Testis (tissue), 3 donors: ENCODE data around the gene TRAPPC10. TPM values are rescaled to one million over a fixed set of nuclear protein-coding genes. Genes with fewer than 3 reads are reported as not detected.
A peak's percentile ranks its signal among the peaks of the same experiment; 100 is the strongest.

Source experiments
- DNase-seq: peaks from one replicate; pipeline ENCODE4 v3.0.0-alpha.2; 2019
- H3K27ac ChIP-seq, 2 donors: fragments of 200-600 bp; sonication (generic); one replicate each; pipeline ENCODE4 v1.5.1; 2019
- H3K27me3 ChIP-seq: fragments of 200-600 bp; sonication (generic); one replicate; pipeline ENCODE4 v1.5.1; 2019
- H3K36me3 ChIP-seq: fragments of 200-600 bp; sonication (generic); one replicate; pipeline ENCODE4 v1.5.1; 2017; ENCODE audit warnings: low read depth; ENCODE audit errors: missing control alignments
- H3K4me1 ChIP-seq: fragments of 200-600 bp; sonication (generic); one replicate; pipeline ENCODE4 v1.5.1; 2019
- H3K4me3 ChIP-seq, 2 donors: fragments of 200-600 bp; sonication (generic); one replicate each; pipeline ENCODE4 v1.5.1; 2017 to 2019
- H3K9me3 ChIP-seq: fragments of 200-600 bp; sonication (generic); one replicate; pipeline ENCODE4 v1.5.1; 2017
- POLR2A ChIP-seq: fragments of 450-650 bp; IDR thresholded peaks from one replicate; pipeline ENCODE4 v1.6.1; 2017; ENCODE audit warnings: antibody characterized with exemption, mild to moderate bottlenecking, moderate library complexity
- WGBS, 2 donors: methylation state at CpG; one replicate each; pipeline ENCODE4 v1.1.5; 2018; 5-methylcytosine and 5-hydroxymethylcytosine counted together
- intact Hi-C: fragments of 100-400 bp; cut with DNase I; formaldehyde crosslinking; loops from one replicate; pipeline ENCODE4 v1.15.1; 2023; ENCODE audit warnings: low total_unique reads
- polyA plus RNA-seq: library from polyadenylated mRNA; stranded (reverse); fragments of 350-450 nt; fragmentation: Illumina TruSeq; extraction: RNeasy Lipid Tissue Mini Kit (QIAGEN cat#74804); gene quantifications from one replicate; pipeline ENCODE4 v1.2.3, GENCODE V29; 2014; ENCODE audit warnings: low read depth, low replicate concordance; ENCODE audit not compliant: insufficient read depth
- total RNA-seq, 2 donors: library from RNA; depleted of rRNA; stranded (reverse); fragments of >200 nt; gene quantifications; one replicate each; pipeline ENCODE4 v1.2.3, GENCODE V29; 2016
- TF ChIP-seq, protein P1 (sequence below), 3 experiments: fragments of 450-650 bp in 2 of 3; fragments of 200-600 bp in 1 of 3; sonication (generic) in 1 of 3; IDR thresholded peaks; one replicate each; pipeline ENCODE4 v1.5.1; 2016 to 2019; ENCODE audit warnings: antibody characterized with exemption in 3 of 3, mild to moderate bottlenecking in 2 of 3, moderate library complexity in 1 of 3

The TRAPPC10 gene
- total and polyA plus RNA-seq, 3 donors from 2014 or later, result 46.4 to 69.8 (median 58.0) TPM

DNA sequence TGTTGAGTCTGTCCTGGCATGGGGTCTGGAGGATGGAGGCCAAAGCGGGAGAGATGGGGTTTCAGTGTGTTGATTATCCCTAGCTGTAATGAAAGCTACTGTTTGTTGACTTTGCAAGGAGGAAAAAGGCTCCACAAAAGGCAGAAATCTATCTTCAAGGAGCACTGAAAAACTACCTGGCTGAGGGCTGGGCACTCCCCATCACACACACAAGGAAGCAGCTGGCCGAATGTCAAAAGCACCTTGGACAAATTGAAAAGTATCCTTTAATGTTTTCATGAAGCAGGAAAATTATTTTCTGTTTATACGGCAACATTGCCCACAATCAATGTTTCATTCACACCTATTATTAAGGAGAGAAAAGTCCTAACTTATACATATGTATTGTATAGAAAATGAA is 67.3 kb downstream of the TRAPPC10 start:
- Histone ChIP-seq H3K4me3 (no peak overlapping the region), H3K9me3 (no peaks in the 10 kb centered on the region), H3K4me1 (peaks cover 9% of the 10 kb centered on the region), H3K27me3 (no peaks in the 10 kb centered on the region), H3K27ac (no peak overlapping the region), H3K36me3 (no peaks in the 10 kb centered on the region)
- TF ChIP-seq, protein P1, sequence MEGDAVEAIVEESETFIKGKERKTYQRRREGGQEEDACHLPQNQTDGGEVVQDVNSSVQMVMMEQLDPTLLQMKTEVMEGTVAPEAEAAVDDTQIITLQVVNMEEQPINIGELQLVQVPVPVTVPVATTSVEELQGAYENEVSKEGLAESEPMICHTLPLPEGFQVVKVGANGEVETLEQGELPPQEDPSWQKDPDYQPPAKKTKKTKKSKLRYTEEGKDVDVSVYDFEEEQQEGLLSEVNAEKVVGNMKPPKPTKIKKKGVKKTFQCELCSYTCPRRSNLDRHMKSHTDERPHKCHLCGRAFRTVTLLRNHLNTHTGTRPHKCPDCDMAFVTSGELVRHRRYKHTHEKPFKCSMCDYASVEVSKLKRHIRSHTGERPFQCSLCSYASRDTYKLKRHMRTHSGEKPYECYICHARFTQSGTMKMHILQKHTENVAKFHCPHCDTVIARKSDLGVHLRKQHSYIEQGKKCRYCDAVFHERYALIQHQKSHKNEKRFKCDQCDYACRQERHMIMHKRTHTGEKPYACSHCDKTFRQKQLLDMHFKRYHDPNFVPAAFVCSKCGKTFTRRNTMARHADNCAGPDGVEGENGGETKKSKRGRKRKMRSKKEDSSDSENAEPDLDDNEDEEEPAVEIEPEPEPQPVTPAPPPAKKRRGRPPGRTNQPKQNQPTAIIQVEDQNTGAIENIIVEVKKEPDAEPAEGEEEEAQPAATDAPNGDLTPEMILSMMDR (IDR thresholded peaks at IDR 0.05), result no peak
- TF ChIP-seq POLR2A, result no peak
- intact Hi-C loops, result loop anchor here (10.0 kb wide), 1 partner anchor 55 kb away; no protein-coding TSS in a partner anchor
- no peak for DNase-seq
- 94 to 97% methylated on average over 3 of the region's 3 CpGs for WGBS, 2 donors

DNA sequence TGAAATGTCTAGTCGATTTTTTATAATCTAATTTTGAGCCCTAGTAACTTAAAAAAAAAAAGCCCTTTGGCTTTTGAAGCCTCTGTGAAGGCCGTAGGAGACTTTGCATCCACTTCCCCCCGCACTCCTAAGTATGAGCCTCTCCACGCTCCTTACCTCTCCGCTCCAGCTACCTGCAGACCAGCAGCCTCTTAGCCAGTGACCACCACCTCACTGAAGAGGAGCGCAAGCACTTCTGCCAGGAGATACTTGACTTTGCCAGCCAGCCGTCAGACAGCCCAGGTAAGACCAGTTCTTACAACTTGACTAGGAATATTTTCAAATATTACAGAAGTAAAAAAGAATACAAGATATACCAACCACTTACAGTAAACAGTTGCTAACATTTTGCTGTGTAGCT is 67.7 kb downstream of the TRAPPC10 start:
- WGBS, 2 donors, result 90 to 92% methylated on average over 7 of the region's 7 CpGs
- no peak for DNase-seq
- intact Hi-C loops, result loop anchor here (10.0 kb wide), 1 partner anchor 55 kb away; no protein-coding TSS in a partner anchor
- H3K4me1 ChIP-seq, result peaks cover 13% of the 10 kb centered on the region
- no peak overlapping the region for H3K27ac ChIP-seq
- no peaks in the 10 kb centered on the region for H3K36me3 ChIP-seq
- H3K4me3 ChIP-seq, result no peak overlapping the region
- H3K9me3 ChIP-seq, result no peaks in the 10 kb centered on the region
- TF ChIP-seq POLR2A, result no peak
- TF ChIP-seq, protein P1 (IDR thresholded peaks at IDR 0.05), result no peak
- no peaks in the 10 kb centered on the region for H3K27me3 ChIP-seq

DNA sequence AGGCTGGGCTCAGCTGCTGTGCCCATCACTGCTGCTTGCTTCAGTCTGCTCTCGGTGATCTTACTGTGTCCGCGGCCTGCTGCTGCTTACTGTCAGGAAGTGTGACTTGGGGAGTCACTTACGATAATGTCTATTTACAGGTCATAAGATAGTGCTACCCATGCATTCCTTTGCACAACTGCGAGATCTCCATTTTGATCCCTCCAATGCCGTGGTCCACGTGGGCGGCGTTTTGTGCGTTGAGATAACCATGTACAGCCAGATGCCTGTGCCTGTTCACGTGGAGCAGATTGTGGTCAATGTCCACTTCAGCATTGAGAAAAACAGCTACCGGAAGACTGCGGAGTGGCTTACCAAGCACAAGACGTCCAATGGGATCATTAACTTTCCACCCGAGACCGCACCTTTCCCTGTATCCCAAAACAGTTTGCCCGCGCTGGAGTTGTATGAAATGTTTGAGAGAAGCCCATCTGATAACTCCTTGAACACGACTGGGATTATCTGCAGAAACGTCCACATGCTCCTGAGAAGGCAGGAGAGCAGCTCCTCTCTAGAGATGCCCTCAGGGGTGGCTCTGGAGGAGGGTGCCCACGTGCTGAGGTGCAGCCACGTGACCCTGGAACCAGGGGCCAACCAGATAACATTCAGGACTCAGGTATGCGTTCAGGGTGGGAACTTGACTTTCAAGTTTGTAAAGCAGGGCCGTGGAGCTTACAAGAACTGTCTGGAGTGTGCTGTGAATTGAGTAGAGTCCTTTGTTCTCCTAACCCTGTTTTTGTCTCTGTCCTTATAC is 70.7 kb downstream of the TRAPPC10 start:
- Histone ChIP-seq H3K27ac (no peak overlapping the region), H3K4me1 (peaks cover 18% of the 10 kb centered on the region), H3K36me3 (no peaks in the 10 kb centered on the region), H3K4me3 (no peak overlapping the region), H3K27me3 (no peaks in the 10 kb centered on the region), H3K9me3 (no peaks in the 10 kb centered on the region)
- DNase-seq, result no peak
- intact Hi-C loops, result no loop called here
- TF ChIP-seq POLR2A, result no peak
- TF ChIP-seq, protein P1 (IDR thresholded peaks at IDR 0.05), result no peak
- 84 to 86% methylated on average over 24 of the region's 24 CpGs for WGBS, 2 donors

DNA sequence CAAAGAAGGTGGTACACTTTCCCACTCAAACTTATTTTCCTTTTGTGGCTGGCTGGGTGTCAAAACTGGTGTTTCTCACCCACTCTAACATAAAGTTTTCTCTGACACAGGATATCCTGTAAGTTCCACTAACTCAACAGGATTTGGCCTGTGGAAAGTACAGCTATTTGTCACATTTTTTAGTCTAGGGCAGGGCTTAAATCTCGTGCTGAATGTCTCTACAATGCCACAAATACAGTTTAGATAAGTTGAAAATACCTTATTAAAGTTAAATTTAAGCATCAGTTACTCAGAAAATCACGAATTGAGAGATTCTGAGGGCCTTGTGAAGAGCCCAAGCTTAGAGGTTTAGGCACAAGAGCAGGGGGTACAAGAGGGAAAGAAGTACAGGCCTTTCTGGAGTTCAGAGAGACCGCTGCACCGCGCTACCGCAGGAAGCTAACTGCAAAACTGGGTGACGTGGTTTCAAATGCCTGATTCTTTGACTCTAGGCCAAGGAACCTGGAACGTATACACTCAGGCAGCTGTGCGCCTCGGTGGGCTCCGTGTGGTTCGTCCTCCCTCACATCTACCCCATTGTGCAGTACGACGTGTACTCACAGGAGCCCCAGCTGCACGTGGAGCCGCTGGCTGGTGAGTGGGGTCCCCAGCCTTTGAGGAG is 71.7 kb downstream of the TRAPPC10 start:
- DNase-seq, result peak; percentile 19
- intact Hi-C loops, result no loop called here
- Histone ChIP-seq H3K4me1 (peaks cover 18% of the 10 kb centered on the region), H3K27ac (peak overlapping the region; percentile 45 to 70), H3K36me3 (no peaks in the 10 kb centered on the region), H3K27me3 (no peaks in the 10 kb centered on the region), H3K4me3 (no peak overlapping the region), H3K9me3 (no peaks in the 10 kb centered on the region)
- TF ChIP-seq, protein P1 (IDR thresholded peaks at IDR 0.05), result no peak
- TF ChIP-seq POLR2A, result no peak
- WGBS, 2 donors, result 69 to 75% methylated on average over 11 to 16 of the region's 16 CpGs
